NCI-H1048 (cell line): ENCODE measurements around the gene PTPRF.
"Not testable (repeated sequence)": the region's sequence is repeated elsewhere in the genome, so short reads cannot be mapped to it uniquely, and the experiment has no call there.

Experiments
- DNase-seq: peaks from one replicate; lab custom pipeline; 2025; lab: John Stamatoyannopoulos, UW

PTPRF gene

GRCh38 chr1:43634721-43635120 is 104.0 kb downstream of the PTPRF start:
- DNase-seq = no peak

DNA sequence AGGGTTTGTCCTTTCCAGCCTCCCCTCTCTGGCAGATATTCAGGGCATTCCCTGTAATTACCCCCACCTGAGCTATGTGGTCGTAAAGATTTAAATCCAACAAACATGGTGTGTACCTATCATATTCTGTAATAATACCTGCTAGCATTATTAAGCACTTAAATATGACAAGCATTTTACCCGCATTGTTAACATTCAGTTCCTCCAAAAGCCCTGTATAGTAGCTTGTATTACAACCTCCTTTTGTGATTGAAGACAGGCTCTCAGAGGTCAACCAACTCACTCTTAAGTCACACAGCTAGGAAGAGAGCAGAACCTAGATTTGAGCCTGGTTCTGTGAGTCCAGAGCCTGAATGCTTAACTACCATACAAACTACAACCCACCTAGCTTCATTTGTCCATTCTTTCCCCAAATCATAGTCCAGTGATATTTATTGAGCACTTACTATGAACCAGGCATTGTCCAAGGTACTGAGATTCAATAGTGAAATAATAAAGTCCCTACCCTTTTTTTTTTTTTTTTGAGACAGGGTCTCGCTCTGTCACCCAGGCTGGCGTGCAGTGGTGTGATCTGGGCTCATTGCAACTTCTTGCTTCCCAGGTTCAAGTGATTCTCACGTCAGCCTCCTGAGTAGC is 105.4 kb downstream of the PTPRF start:
- no peak for DNase-seq

DNA sequence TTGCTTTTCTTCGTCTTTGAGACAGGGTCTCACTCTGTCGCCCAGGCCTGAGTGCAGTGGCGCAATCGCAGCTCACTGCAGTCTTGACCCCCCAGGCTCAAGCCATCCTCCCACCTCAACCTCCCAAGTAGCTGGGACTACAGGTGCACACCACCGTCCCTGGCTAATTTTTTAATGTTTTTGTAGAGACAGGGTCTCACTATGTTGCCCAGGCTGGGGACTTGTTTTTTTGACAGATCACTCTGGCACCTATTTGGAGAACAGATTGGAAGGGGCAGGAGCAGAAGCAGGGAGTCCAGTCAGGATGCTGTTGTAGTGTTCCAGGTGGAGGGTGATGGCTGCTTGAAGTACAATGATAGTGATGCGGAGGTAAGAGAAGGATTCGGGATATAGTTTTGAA is 106.6 kb downstream of the PTPRF start:
- DNase-seq = no peak

DNA sequence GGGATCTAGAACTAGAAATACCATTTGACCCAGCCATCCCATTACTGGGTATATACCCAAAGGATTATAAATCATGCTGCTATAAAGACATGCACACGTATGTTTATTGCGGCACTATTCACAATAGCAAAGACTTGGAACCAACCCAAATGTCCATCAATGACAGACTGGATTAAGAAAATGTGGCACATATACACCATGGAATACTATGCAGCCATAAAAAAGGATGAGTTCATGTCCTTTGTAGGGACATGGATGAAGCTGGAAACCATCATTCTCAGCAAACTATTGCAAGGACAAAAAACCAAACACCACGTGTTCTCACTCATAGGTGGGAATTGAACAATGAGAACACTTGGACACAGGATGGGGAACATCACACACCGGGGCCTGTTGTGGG is 107.7 kb downstream of the PTPRF start:
- not testable (repeated sequence) for DNase-seq

DNA sequence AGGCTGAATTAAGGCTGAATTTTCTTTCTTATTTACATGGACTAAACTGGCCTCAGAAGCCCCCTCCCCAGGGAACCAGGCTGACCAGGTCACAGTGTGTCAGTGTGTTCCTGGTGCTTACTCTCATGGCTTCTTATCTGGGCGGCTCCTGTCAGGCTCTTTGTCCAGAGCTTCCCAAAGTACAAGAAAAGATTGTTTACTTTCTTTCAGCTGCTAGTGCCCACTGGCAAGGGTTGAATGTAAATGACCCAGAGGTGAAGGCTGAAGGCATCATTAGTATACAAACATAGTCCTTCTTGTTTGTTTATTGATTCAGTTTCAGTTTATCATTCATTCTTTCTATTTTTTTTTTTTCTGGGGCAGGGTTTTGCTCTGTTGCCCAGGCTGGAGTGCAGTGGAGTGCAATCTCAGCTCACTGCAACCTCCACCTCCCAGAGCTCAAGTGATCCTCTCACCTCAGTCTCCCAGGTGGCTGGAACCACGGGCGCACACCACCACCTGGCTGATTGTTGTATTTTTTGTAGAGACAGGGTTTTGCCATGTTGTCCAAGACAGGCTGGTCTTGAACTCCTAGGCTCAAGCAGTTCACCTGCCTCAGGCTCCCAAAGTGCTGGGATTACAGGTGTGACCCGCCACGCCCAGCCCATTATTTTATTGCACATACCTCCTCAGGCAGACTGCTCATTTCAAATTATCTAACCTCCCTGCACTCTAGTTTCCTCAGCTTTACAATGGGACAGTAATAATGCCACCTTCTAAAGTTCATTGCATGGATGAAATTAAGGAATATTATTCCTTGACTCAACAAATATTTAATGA is 109.5 kb downstream of the PTPRF start:
- no peak for DNase-seq

- no peak for DNase-seq
Observed at GRCh38 chr1:43644558-43644957, 113.9 kb downstream of the PTPRF start.

- no peak for DNase-seq
Observed at GRCh38 chr1:43645461-43645860, 114.8 kb downstream of the PTPRF start.

- DNase-seq = not testable (repeated sequence)
Observed at GRCh38 chr1:43647331-43647730, 116.6 kb downstream of the PTPRF start.

DNA sequence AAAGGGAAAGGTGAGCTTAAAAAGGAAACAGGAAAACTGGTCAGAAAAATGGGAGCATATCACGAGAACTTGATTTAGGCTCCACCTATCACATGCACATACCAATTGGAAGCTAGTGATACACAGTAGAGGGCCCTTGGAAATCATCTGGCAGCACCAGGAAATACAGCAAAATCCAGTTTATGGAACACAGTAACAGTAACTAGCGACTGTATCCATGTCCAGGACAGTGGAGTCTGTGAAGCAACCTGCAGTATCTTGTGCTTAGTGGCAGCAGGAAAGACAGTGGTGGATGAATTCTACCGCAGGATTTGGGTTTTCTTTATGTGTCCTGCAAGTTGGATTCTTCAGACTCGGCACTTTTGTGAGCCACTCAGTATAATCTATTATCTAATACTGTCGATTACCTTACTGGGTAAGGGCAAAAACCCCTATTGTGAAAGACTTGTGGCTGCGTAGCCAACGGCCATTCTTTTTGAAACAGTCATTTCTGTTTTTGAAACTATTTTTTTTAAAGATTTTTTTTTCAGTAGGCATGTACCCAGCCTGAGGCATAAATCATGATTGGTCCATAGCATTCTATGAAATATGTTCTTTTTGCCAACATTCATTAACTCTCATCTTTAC is 117.7 kb downstream of the PTPRF start:
- no peak for DNase-seq

DNA sequence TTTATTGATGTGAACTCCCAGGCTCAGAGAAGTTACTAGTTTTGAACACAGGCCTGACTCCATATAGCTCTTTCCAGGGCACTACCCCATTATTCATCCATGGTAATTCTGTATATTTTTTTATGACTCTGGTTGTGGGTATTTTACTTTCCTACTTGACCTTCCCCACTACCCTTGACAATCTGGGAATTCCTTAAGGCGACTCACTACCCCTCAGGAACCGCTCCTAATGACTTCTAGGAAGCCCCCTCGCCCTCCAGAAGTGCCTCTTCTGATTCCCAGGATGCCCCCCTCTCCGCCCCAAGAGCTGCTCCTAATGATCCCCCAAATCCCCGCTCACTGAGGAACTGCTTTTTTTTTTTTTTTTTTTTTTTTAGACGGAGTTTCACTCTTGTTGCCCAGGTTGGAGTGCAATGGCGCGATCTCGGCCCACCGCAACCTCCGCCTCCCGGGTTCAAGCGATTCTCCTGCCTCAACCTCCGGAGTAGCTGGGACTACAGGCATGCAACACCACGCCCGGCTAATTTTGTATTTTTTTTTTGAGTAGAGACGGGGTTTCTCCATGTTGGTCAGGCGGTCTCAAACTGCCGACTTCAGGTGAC is 118.3 kb downstream of the PTPRF start:
- no peak for DNase-seq

DNA sequence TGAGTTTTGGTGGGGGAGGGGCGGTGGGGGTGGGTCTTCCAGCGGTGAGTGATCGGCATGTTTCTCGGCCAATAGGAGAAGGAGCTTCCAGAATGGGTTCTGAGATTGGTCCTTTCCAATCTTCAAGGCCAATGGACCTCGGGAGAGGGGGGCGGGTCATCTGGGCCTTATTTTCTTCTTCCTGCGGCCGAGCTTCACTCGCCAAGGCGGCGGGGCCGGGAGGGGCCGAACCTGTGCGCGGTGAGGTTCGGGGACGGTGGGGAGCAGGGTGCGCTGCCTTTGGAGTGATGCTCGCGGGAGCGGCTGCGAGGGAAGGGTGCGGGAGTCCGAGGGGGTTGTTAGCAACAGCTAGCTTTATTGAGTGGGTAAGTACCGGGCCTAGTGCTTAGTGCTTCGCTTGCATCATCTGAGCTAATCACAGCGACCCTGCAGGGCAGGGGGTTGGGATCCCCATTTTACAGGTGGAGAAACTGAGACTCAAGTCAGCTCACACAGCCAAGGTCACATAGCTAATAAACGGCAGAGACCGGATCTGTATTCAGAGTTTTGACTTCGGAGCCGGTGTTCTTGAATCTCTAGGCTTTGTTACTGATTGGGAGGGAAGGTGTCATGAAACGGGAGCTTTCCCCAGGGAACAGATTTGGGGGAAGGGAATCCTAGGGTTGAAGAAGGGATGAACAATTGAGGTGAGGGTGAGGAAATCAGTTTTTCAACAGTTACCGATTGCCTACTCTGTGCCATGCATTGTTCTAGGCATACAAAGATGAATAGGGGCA is 119.8 kb downstream of the PTPRF start:
- peak; percentile 89 for DNase-seq

GRCh38 chr1:43651188-43651587 is 120.5 kb downstream of the PTPRF start:
- no peak for DNase-seq

GRCh38 chr1:43651902-43652301 is 121.2 kb downstream of the PTPRF start:
- no peak for DNase-seq

GRCh38 chr1:43653339-43653738 is 122.7 kb downstream of the PTPRF start:
- no peak for DNase-seq

DNA sequence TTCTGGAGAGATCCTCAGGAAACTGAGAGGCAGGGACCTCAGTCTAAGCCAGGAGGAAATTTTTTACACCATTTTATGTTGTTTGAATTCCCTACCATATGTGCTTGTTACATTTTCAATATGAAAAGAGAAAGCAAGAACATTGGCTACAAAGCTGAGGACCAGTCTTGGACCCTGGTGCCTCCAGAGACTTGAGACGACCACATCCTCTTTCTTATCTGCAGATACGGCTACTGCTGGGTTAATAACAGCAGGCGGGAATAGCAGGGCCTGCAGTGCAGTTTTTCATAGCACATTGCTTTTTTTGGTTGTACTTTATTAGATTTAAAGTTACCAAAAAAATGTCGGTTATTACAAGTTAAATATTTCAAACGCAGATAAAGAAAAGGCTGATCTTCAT is 123.2 kb downstream of the PTPRF start:
- DNase-seq = no peak

GRCh38 chr1:43655953-43656352 is 125.3 kb downstream of the PTPRF start:
- DNase-seq = no peak

DNA sequence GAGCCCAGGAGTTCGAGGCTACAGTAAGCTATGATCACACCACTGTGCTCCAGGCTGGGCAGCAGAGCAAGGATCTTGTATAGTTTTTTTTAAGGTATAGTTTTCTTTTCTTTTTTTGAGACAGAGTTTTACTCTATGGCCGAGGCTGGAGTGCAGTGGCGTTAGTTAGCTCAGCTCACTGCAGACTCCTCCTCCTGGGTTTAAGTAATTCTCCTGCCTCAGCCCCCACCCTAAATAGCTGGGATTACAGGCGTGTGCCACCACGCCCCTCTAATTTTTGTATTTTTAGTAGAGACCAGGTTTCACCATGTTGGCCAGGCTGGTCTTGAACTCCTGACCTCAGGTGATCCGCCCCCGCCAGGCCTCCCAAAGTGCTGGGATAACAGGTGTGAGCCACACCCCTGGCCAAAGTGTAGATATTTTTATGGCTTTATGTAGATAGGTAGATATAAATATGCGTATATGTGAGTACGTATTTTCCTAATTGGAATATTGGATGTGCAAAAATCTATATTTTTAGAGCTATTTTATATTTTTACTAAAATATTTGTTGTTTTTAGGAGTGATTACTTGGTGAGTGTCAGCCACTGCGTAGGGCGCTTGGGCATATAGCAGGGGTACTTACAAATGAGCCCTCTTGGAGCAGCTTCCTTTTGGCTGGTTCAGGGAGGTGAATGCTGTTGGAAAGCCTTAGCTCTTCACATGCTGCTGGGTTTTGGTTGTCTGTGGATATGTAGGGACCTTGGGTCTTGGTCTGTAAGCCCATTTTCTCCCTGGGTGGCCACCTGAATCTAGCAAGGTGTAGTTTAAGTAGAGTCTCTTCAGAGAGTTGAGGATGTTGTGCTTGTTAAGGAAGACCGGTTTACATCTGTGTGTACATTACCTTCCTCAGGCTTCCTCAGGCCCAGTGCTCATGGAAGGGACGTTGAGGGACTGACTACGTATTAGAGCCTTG is 128.8 kb downstream of the PTPRF start:
- DNase-seq = no peak

DNA sequence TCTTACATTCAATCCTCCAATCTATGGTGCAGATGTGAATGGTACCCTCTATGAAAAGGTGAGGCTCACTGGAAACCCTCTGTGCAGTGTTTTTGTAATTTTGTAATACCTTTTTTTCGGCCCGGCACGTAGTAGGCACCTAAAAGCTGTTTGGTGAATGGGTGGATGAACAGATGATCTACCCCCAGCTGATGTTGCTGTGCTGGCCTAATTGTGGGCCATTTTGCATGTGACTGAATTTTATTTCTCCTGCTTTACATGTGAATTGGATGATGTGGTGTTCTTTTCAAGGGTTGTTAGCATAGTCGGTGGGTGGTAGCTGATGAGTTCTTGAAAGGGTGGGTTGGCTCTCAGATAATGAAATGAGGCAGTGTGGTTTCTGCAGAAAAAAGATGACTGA is 129.7 kb downstream of the PTPRF start:
- DNase-seq = no peak

GRCh38 chr1:43664369-43664768 is 133.7 kb downstream of the PTPRF start:
- DNase-seq = no peak

GRCh38 chr1:43666608-43667007 is 135.9 kb downstream of the PTPRF start:
- no peak for DNase-seq

GRCh38 chr1:43668956-43669355 is 138.3 kb downstream of the PTPRF start:
- DNase-seq = no peak
